Stimulated activated CD4-positive, alpha-beta T cell treated with anti-CD3 and anti-CD28 coated beads, Interleukin-15, amount 100 ng/mL, for 24 hours (primary cell): Measurements from ENCODE around the gene SMIM14.
"Not testable (repeated sequence)": the region's sequence is repeated elsewhere in the genome, so short reads cannot be mapped to it uniquely, and the experiment has no call there.

ENCODE experiments used
- DNase-seq: peaks from one replicate; pipeline ENCODE4 v3.0.0-alpha.2; 2020

Gene SMIM14

GRCh38 chr4:39591290-39591689 lies 47.4 kb downstream of the SMIM14 start:
- DNase-seq: no peak

GRCh38 chr4:39587881-39588280 lies 50.8 kb downstream of the SMIM14 start:
- no peak for DNase-seq

GRCh38 chr4:39574946-39575345 lies 63.7 kb downstream of the SMIM14 start:
- no peak for DNase-seq

GRCh38 chr4:39571504-39571903 lies 67.2 kb downstream of the SMIM14 start:
- DNase-seq: no peak

- no peak for DNase-seq
Observed at GRCh38 chr4:39571054-39571453, 67.6 kb downstream of the SMIM14 start.

GRCh38 chr4:39569209-39569608 lies 69.5 kb downstream of the SMIM14 start:
- DNase-seq: no peak

GRCh38 chr4:39568805-39569204 lies 69.9 kb downstream of the SMIM14 start:
- DNase-seq: no peak

GRCh38 chr4:39565878-39566600 lies 72.6 kb downstream of the SMIM14 start:
- no peak for DNase-seq

GRCh38 chr4:39563346-39563847 lies 75.3 kb downstream of the SMIM14 start:
- no peak for DNase-seq

- DNase-seq: no peak
Observed at GRCh38 chr4:39562792-39563191, 75.9 kb downstream of the SMIM14 start.

- DNase-seq: no peak
Observed at GRCh38 chr4:39559626-39560025, 79.0 kb downstream of the SMIM14 start.

- no peak for DNase-seq
Observed at GRCh38 chr4:39555472-39555871, 83.2 kb downstream of the SMIM14 start.

- no peak for DNase-seq
Observed at GRCh38 chr4:39548425-39549067, 90.1 kb downstream of the SMIM14 start.

- DNase-seq: no peak
Observed at GRCh38 chr4:39544580-39545315, 93.9 kb downstream of the SMIM14 start.

GRCh38 chr4:39544080-39544479 lies 94.6 kb downstream of the SMIM14 start:
- DNase-seq: not testable (repeated sequence)

- no peak for DNase-seq
Observed at GRCh38 chr4:39543034-39543433, 95.6 kb downstream of the SMIM14 start.

- DNase-seq: no peak
Observed at GRCh38 chr4:39542611-39543012, 96.1 kb downstream of the SMIM14 start.

- no peak for DNase-seq
Observed at GRCh38 chr4:39541987-39542610, 96.6 kb downstream of the SMIM14 start.

GRCh38 chr4:39539089-39539611 lies 99.5 kb downstream of the SMIM14 start:
- DNase-seq: no peak

GRCh38 chr4:39533541-39533940 lies 105.1 kb downstream of the SMIM14 start:
- no peak for DNase-seq

GRCh38 chr4:39532237-39532636 lies 106.4 kb downstream of the SMIM14 start:
- not testable (repeated sequence) for DNase-seq

GRCh38 chr4:39530682-39531081 lies 108.0 kb downstream of the SMIM14 start:
- DNase-seq: no peak

GRCh38 chr4:39529534-39529933 lies 109.1 kb downstream of the SMIM14 start:
- no peak for DNase-seq
